ENCODE results near the gene PLA2G4E.

GRCh38 chr15:42020713-42021273 is at the start of gene PLA2G4E:
- TF ChIP-seq ETS1 (IDR thresholded peaks at IDR 0.05) (no peak), CTCF (conservative IDR thresholded peaks at IDR 0.05; ENCODE audit: low read depth in 2 of 2) (no peak), EZH2 (IDR thresholded peaks at IDR 0.05; ENCODE audit: low read depth, unreplicated experiment) (no peak), POLR2AphosphoS5 (IDR thresholded peaks at IDR 0.05; ENCODE audit: low read depth) (no peak), REST (IDR thresholded peaks at IDR 0.05; ENCODE audit: unreplicated experiment) (no peak)
